SK-N-MC (cell line): ENCODE measurements around the gene FAM210B.

ENCODE experiments used
- EZH2 ChIP-seq: fragments of 200-600 bp; sonication (generic); IDR thresholded peaks from one replicate; pipeline ENCODE4 v1.6.1; 2017; ENCODE audit warnings: antibody characterized with exemption
- FOXP2 ChIP-seq: optimal IDR thresholded peaks from 2 replicates; pipeline ENCODE3; 2011; ENCODE audit warnings: mild to moderate bottlenecking, moderate library complexity; ENCODE audit not compliant: insufficient read depth; ENCODE audit errors: extremely low read length, control extremely low read depth
- POLR2AphosphoS5 ChIP-seq: IDR thresholded peaks from 2 replicates; pipeline ENCODE4 v1.6.1; 2012; ENCODE audit warnings: mild to moderate bottlenecking, low read depth, low read length, borderline replicate concordance

- TF ChIP-seq EZH2 (no peak), POLR2AphosphoS5 (no peak), FOXP2 (no peak)
These were observed 53.7 kb downstream of the FAM210B start for GRCh38 chr20:56412473-56412790.
